Thymus (tissue), 11 donors: ENCODE data around the gene UFM1. TPM values are rescaled to one million over a fixed set of nuclear protein-coding genes. Genes with fewer than 3 reads are reported as not detected.

Source experiments
- DNase-seq, 9 donors: peaks; one replicate each; pipeline ENCODE4 v3.0.0-alpha.2; 2013; ENCODE audit warnings: low spot score in 9 of 9, low read depth in 6 of 9, missing footprints in 1 of 9
- H3K27ac ChIP-seq, 2 donors: one replicate each; pipeline ENCODE4 v1.5.1; 2013; ENCODE audit warnings: control low read depth in 1 of 2, low read depth in 1 of 2, low read length in 1 of 2, mild to moderate bottlenecking in 1 of 2, moderate library complexity in 1 of 2
- H3K27me3 ChIP-seq, 2 donors: one replicate each; pipeline ENCODE4 v1.5.1; 2013; ENCODE audit warnings: low read length in 1 of 2; ENCODE audit not compliant: control insufficient read depth in 2 of 2, insufficient read depth in 1 of 2
- H3K36me3 ChIP-seq, 2 donors: one replicate each; pipeline ENCODE4 v1.5.1; 2013; ENCODE audit warnings: low read length in 1 of 2, mild to moderate bottlenecking in 1 of 2, moderate library complexity in 1 of 2; ENCODE audit not compliant: control insufficient read depth in 2 of 2, insufficient read depth in 2 of 2
- H3K4me1 ChIP-seq, 2 donors: one replicate each; pipeline ENCODE4 v1.5.1; 2013; ENCODE audit warnings: low read length in 2 of 2; ENCODE audit not compliant: control insufficient read depth in 2 of 2, insufficient read depth in 2 of 2
- H3K4me3 ChIP-seq, 2 donors: one replicate each; pipeline ENCODE4 v1.5.1; 2013; ENCODE audit warnings: low read length in 2 of 2, control low read depth in 1 of 2, mild to moderate bottlenecking in 1 of 2
- H3K9me3 ChIP-seq, 2 donors: one replicate each; pipeline ENCODE4 v1.5.1; 2013; ENCODE audit warnings: low read length in 1 of 2, mild to moderate bottlenecking in 1 of 2; ENCODE audit not compliant: control insufficient read depth in 2 of 2, insufficient read depth in 1 of 2
- WGBS: extraction: QIAGEN DNeasy Blood & Tissue Kit; methylation state at CpG from one replicate; pipeline ENCODE4 v1.1.7; 2013; 5-methylcytosine and 5-hydroxymethylcytosine counted together
- polyA plus RNA-seq: library from polyadenylated mRNA; stranded (reverse); fragments of 200-250 nt; gene quantifications from one replicate; pipeline ENCODE4 v1.2.3, GENCODE V29; 2013
- total RNA-seq: library from RNA; stranded (reverse); fragments of 120-200 nt; gene quantifications from one replicate; pipeline ENCODE4 v1.2.4, GENCODE V29; 2013
- donor health status: healthy.

The UFM1 gene
- total and polyA plus RNA-seq, 2 donors = 45.8 to 50.4 TPM

DNA sequence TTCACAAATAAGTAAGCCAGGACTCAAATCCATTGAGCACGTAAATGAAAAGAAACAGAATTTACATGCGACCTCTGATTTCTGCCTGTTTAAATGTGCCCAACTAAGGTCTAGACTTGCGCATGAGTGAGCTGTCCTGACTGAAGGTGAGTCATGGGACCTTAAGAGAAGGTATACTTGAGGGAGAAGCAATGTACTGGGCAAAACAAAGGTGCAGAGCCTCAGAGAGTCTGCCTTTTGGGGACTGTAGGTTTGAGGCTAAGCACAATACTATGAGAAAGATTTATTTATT lies 45.8 kb downstream of the UFM1 start:
- Histone ChIP-seq H3K27me3 (no peaks in the 10 kb centered on the region), H3K36me3 (no peaks in the 10 kb centered on the region), H3K27ac (no peak overlapping the region), H3K4me1 (no peaks in the 10 kb centered on the region), H3K9me3 (no peaks in the 10 kb centered on the region), H3K4me3 (no peak overlapping the region)
- no peak for DNase-seq
- WGBS = 97% methylated on average over 3 of the region's 3 CpGs

DNA sequence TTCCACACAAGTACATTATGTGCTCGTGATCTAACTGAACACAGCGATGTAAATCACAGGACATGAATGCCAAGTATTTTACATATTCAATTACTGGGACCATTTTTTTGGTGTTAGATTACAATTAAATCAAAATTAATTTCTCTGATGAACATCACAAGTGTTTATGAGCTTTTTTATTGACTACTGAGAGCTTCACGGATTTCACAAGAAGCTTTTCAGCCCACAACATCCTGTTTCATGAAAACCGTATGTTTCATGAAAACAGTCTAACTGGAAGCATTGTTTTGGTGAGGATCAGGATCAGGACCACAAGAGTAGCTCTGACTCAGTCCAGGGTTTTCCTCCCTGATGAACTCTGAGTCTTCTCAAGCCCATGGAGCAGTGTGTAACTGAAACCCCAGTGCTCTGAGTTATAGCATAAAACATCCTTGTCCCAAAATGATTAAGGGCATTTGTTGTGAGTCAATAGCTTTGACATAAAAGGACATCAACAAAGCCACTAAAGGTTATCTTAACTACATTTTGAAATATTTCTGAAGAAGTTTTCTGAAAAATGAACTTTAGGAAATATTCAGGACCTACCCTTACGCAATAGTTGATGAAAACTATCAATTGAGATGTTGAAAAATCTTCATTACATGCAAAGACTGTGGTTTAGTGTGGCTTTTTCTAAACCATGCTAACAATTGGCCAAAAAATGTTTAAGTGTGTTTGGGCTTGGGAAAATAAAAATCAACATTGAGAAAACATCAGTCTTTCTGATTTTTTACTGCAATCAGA lies 49.3 kb downstream of the UFM1 start:
- Histone ChIP-seq H3K27ac (no peak overlapping the region), H3K4me1 (no peaks in the 10 kb centered on the region), H3K4me3 (no peak overlapping the region), H3K27me3 (no peaks in the 10 kb centered on the region), H3K36me3 (no peaks in the 10 kb centered on the region), H3K9me3 (no peaks in the 10 kb centered on the region)
- 21% methylated on average over 5 of the region's 5 CpGs for WGBS
- peak in 1 of 9 donors; percentile 4 for DNase-seq

GRCh38 chr13:38399535-38399934 lies 49.9 kb downstream of the UFM1 start:
- DNase-seq = no peak
- H3K36me3 ChIP-seq = no peaks in the 10 kb centered on the region
- no peaks in the 10 kb centered on the region for H3K9me3 ChIP-seq
- no peak overlapping the region for H3K4me3 ChIP-seq
- no peaks in the 10 kb centered on the region for H3K27me3 ChIP-seq
- H3K27ac ChIP-seq = no peak overlapping the region
- whole genome bisulfite sequencing = 93% methylated on average over 2 of the region's 2 CpGs
- no peaks in the 10 kb centered on the region for H3K4me1 ChIP-seq

DNA sequence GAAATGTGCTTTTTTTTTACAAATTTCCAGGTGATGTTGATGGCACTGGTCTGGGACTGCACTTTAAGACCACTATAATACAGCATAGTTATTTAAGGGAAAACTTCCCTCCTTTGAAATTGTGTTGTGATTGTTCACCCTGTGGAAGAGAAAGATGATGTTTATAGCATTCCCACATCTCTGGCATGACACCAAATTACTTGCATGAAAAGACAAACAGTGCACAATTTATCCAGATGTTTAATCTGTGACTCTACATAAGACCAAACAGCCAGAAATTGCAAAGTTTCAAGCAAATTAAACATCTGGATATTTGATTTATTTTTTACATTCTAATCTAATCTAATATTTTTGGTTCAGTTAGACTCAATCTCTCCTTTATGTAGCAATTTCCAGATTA lies 51.6 kb downstream of the UFM1 start:
- H3K4me1 ChIP-seq = no peaks in the 10 kb centered on the region
- no peak overlapping the region for H3K4me3 ChIP-seq
- no peak for DNase-seq
- H3K36me3 ChIP-seq = no peaks in the 10 kb centered on the region
- H3K27ac ChIP-seq = no peak overlapping the region
- no peaks in the 10 kb centered on the region for H3K27me3 ChIP-seq
- H3K9me3 ChIP-seq = no peaks in the 10 kb centered on the region

- Histone ChIP-seq H3K9me3 (no peaks in the 10 kb centered on the region), H3K27me3 (no peaks in the 10 kb centered on the region), H3K4me3 (no peak overlapping the region), H3K4me1 (no peaks in the 10 kb centered on the region), H3K27ac (no peak overlapping the region), H3K36me3 (no peaks in the 10 kb centered on the region)
- WGBS = 65% methylated on average over 1 of the region's 1 CpG
- no peak for DNase-seq
Measured at GRCh38 chr13:38405216-38405615, 55.6 kb downstream of the UFM1 start.

- WGBS = 99% methylated on average over 2 of the region's 2 CpGs
- no peak for DNase-seq
- H3K4me1 ChIP-seq = no peaks in the 10 kb centered on the region
- no peaks in the 10 kb centered on the region for H3K9me3 ChIP-seq
- H3K36me3 ChIP-seq = no peaks in the 10 kb centered on the region
- H3K27me3 ChIP-seq = no peaks in the 10 kb centered on the region
- no peak overlapping the region for H3K27ac ChIP-seq
- no peak overlapping the region for H3K4me3 ChIP-seq
Measured at GRCh38 chr13:38409771-38410170, 60.1 kb downstream of the UFM1 start.

DNA sequence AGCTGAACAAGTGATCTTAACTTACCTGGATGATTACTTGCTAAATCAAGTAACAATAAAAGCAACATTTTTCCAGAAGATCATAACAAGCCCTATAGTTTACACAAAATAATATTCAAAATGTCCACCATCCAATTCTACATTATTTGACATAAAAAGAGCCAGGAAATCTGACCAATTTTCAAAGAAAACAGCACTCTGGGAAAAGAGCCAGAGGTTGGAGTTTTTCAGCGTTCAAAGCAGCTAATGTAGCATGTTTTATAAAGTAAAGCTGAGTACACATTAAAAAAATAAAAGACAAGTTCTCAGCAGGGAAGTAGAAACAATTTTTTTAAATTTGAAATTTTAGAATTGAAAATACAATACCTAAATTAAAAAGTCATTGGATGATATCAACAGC lies 62.6 kb downstream of the UFM1 start:
- no peak for DNase-seq
- Histone ChIP-seq H3K9me3 (no peaks in the 10 kb centered on the region), H3K27me3 (no peaks in the 10 kb centered on the region), H3K27ac (no peak overlapping the region), H3K4me3 (no peak overlapping the region), H3K4me1 (no peaks in the 10 kb centered on the region), H3K36me3 (no peaks in the 10 kb centered on the region)
- WGBS = 86% methylated on average over 1 of the region's 1 CpG
